22Rv1 (cell line): ENCODE data around the gene DNAH2.

Source experiments
- CTCF ChIP-seq: fragments of 450-650 bp; IDR thresholded peaks from 2 replicates; pipeline ENCODE4 v1.5.1; 2017; ENCODE audit warnings: mild to moderate bottlenecking
- ZFX ChIP-seq: fragments of 450-650 bp; IDR thresholded peaks from 2 replicates; pipeline ENCODE4 v1.6.1; 2017; ENCODE audit warnings: antibody characterized with exemption, borderline replicate concordance

- TF ChIP-seq CTCF (no peak), ZFX (no peak)
These were observed 150.4 kb downstream of the DNAH2 start for GRCh38 chr17:7867881-7868329.
